Measurements from ENCODE around the gene MAP7.

DNA sequence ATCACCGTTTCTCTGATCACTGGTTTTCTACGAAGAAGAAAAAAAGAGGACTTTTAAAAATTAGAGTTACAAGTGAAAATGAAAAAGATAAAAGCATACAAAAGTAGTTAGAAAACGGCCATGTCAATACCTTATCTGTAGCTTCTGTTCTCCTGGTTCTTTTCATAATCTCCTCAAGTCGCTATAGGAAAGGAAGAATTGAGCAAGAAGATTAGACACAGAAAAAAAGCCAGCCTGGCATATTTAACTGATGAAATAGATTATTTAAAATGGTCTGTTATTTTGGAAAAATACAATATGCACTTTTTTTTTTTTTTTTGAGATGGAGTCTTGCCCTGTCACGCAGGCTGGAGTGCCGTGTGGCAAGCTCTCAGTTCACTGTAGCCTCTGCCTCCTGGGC, 190.4 kb downstream of the MAP7 start:
- TF ChIP-seq, protein P1, sequence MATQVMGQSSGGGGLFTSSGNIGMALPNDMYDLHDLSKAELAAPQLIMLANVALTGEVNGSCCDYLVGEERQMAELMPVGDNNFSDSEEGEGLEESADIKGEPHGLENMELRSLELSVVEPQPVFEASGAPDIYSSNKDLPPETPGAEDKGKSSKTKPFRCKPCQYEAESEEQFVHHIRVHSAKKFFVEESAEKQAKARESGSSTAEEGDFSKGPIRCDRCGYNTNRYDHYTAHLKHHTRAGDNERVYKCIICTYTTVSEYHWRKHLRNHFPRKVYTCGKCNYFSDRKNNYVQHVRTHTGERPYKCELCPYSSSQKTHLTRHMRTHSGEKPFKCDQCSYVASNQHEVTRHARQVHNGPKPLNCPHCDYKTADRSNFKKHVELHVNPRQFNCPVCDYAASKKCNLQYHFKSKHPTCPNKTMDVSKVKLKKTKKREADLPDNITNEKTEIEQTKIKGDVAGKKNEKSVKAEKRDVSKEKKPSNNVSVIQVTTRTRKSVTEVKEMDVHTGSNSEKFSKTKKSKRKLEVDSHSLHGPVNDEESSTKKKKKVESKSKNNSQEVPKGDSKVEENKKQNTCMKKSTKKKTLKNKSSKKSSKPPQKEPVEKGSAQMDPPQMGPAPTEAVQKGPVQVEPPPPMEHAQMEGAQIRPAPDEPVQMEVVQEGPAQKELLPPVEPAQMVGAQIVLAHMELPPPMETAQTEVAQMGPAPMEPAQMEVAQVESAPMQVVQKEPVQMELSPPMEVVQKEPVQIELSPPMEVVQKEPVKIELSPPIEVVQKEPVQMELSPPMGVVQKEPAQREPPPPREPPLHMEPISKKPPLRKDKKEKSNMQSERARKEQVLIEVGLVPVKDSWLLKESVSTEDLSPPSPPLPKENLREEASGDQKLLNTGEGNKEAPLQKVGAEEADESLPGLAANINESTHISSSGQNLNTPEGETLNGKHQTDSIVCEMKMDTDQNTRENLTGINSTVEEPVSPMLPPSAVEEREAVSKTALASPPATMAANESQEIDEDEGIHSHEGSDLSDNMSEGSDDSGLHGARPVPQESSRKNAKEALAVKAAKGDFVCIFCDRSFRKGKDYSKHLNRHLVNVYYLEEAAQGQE (IDR thresholded peaks at IDR 0.05; ENCODE audit: unreplicated experiment): no peak
- TF ChIP-seq EZH2phosphoT487 (IDR thresholded peaks at IDR 0.05; ENCODE audit: unreplicated experiment) (no peak), EZH2 (IDR thresholded peaks at IDR 0.05; ENCODE audit: low read depth, unreplicated experiment) (no peak), NANOG (IDR thresholded peaks at IDR 0.05; ENCODE audit: borderline replicate concordance) (no peak)
- TF ChIP-seq, protein P2, sequence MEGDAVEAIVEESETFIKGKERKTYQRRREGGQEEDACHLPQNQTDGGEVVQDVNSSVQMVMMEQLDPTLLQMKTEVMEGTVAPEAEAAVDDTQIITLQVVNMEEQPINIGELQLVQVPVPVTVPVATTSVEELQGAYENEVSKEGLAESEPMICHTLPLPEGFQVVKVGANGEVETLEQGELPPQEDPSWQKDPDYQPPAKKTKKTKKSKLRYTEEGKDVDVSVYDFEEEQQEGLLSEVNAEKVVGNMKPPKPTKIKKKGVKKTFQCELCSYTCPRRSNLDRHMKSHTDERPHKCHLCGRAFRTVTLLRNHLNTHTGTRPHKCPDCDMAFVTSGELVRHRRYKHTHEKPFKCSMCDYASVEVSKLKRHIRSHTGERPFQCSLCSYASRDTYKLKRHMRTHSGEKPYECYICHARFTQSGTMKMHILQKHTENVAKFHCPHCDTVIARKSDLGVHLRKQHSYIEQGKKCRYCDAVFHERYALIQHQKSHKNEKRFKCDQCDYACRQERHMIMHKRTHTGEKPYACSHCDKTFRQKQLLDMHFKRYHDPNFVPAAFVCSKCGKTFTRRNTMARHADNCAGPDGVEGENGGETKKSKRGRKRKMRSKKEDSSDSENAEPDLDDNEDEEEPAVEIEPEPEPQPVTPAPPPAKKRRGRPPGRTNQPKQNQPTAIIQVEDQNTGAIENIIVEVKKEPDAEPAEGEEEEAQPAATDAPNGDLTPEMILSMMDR (conservative IDR thresholded peaks at IDR 0.05; ENCODE audit: low read depth in 2 of 2): no peak
